HepG2 (cell line): Measurements from ENCODE around the gene SYTL3. TPM values are rescaled to one million over a fixed set of nuclear protein-coding genes. Genes with fewer than 3 reads are reported as not detected.

ENCODE experiments used
- CBX5 ChIP-seq: sonication (generic); formaldehyde crosslinking; IDR thresholded peaks from 2 replicates; pipeline ENCODE4 v1.4.0; 2020; ENCODE audit warnings: missing genetic modification reagents, borderline replicate concordance
- DNMT1 ChIP-seq: sonication (generic); formaldehyde crosslinking; IDR thresholded peaks from 2 replicates; pipeline ENCODE4 v1.5.1; 2020; ENCODE audit warnings: mild to moderate bottlenecking, missing genetic modification reagents
- HNF4G ChIP-seq, 2 experiments: sonication (generic) in 1 of 2; formaldehyde crosslinking in 1 of 2; IDR thresholded peaks; 2 replicates each; pipeline versions ENCODE4 v1.4.0 to v1.6.1; 2011 to 2020; ENCODE audit warnings: borderline replicate concordance in 2 of 2, low read depth in 2 of 2, mild to moderate bottlenecking in 2 of 2, low read length in 1 of 2, missing genetic modification reagents in 1 of 2, moderate library complexity in 1 of 2
- MYPOP ChIP-seq: sonication (generic); formaldehyde crosslinking; IDR thresholded peaks from 2 replicates; pipeline ENCODE4 v1.8.1; 2023; ENCODE audit warnings: mild to moderate bottlenecking, moderate library complexity, missing genetic modification reagents
- SRSF4 ChIP-seq: fragments of 200-400 bp; formaldehyde crosslinking; IDR thresholded peaks from one replicate; pipeline ENCODE4 v1.6.1; 2018; ENCODE audit warnings: mild to moderate bottlenecking, low read depth, low read length, moderate library complexity; ENCODE audit not compliant: poor library complexity, severe bottlenecking
- ZFP36L1 ChIP-seq: sonication (generic); formaldehyde crosslinking; IDR thresholded peaks from 2 replicates; pipeline ENCODE4 v1.8.0; 2022; ENCODE audit warnings: mild to moderate bottlenecking, missing genetic modification reagents, moderate library complexity
- ZNF3 ChIP-seq: IDR thresholded peaks from 2 replicates; pipeline ENCODE4 v1.7.0; 2017; ENCODE audit warnings: inconsistent platforms
- ZNF609 ChIP-seq: sonication (generic); formaldehyde crosslinking; IDR thresholded peaks from 2 replicates; pipeline ENCODE4 v1.4.0; 2020; ENCODE audit warnings: mild to moderate bottlenecking, missing genetic modification reagents, borderline replicate concordance
- polyA plus RNA-seq, 8 experiments: library from polyadenylated mRNA; depleted of rRNA in 3 of 8; stranded (reverse) in 7 of 8; unstranded in 1 of 8; fragments of >200 nt; fragmentation: Illumina TruSeq in 4 of 8; extraction: Trizol in 4 of 8; gene quantifications; 2 replicates each; pipeline versions ENCODE4 v1.2.1 to v1.2.3, GENCODE V29; 2011 to 2016; ENCODE audit warnings: low read depth in 4 of 8, missing spikeins in 1 of 8, mixed read lengths in 1 of 8; ENCODE audit not compliant: insufficient read depth in 1 of 8
- total RNA-seq, 5 experiments: library from RNA; depleted of rRNA; stranded (reverse); fragments of >200 nt; fragmentation: Illumina TruSeq; extraction: Trizol; gene quantifications; 2 replicates each; pipeline ENCODE4 v1.2.3, GENCODE V29; 2016; ENCODE audit warnings: low read depth in 1 of 5
- TF ChIP-seq, protein P1 (sequence below), 2 experiments: IDR thresholded peaks; 2 replicates each; pipeline ENCODE4 v1.6.1; 2011 to 2012; ENCODE audit warnings: low read length in 2 of 2, borderline replicate concordance in 1 of 2, low read depth in 1 of 2, mild to moderate bottlenecking in 1 of 2, moderate library complexity in 1 of 2
- TF ChIP-seq, protein P2 (sequence below): sonication (generic); formaldehyde crosslinking; IDR thresholded peaks from 2 replicates; pipeline ENCODE4 v1.4.0; 2020; ENCODE audit warnings: missing genetic modification reagents, borderline replicate concordance

The SYTL3 gene
- total and polyA plus RNA-seq, 2 of the 13 experiments (the other 11 are each of a cell fraction or from before 2014, with no cell fraction given), result 0.11 to 0.28 TPM

DNA sequence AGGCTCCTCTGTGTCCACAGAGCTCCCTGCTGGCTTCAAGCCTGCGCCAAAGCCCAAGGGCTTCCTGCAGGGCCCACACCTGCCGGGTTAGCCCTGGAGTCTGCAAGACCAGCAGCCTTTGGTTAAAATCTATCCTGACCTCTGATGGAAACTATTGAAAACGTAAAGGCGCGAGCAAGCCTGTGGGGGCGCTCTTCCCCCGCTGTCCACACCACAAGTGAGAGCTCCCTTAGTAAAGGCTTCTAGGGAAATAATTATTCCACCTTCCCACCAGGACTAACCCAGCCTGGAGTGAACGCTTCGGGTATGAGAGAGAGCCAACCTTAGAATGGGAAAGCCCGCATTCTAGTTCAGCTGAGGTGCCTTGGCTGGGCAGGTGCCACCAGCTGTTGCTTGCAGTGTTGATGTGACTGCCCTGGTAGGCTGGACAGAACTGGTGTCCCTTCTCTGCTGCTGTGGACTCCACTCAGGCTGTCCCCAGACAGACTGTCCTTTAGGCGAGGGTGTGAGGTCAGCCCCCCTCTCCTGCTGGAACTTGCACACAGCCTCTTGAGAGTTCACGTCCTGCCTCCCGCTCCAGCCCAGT is 68.7 kb downstream of the SYTL3 start (continued):
- TF ChIP-seq, protein P1, sequence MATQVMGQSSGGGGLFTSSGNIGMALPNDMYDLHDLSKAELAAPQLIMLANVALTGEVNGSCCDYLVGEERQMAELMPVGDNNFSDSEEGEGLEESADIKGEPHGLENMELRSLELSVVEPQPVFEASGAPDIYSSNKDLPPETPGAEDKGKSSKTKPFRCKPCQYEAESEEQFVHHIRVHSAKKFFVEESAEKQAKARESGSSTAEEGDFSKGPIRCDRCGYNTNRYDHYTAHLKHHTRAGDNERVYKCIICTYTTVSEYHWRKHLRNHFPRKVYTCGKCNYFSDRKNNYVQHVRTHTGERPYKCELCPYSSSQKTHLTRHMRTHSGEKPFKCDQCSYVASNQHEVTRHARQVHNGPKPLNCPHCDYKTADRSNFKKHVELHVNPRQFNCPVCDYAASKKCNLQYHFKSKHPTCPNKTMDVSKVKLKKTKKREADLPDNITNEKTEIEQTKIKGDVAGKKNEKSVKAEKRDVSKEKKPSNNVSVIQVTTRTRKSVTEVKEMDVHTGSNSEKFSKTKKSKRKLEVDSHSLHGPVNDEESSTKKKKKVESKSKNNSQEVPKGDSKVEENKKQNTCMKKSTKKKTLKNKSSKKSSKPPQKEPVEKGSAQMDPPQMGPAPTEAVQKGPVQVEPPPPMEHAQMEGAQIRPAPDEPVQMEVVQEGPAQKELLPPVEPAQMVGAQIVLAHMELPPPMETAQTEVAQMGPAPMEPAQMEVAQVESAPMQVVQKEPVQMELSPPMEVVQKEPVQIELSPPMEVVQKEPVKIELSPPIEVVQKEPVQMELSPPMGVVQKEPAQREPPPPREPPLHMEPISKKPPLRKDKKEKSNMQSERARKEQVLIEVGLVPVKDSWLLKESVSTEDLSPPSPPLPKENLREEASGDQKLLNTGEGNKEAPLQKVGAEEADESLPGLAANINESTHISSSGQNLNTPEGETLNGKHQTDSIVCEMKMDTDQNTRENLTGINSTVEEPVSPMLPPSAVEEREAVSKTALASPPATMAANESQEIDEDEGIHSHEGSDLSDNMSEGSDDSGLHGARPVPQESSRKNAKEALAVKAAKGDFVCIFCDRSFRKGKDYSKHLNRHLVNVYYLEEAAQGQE (IDR thresholded peaks at IDR 0.05; ENCODE audit: borderline replicate concordance in 1 of 2, low read depth in 1 of 2, low read length in 2 of 2), result no peak
- TF ChIP-seq HNF4G (IDR thresholded peaks at IDR 0.05; ENCODE audit: borderline replicate concordance, low read depth, low read length), result no peak
- TF ChIP-seq HNF4G (CRISPR knock-in tag; IDR thresholded peaks at IDR 0.05; ENCODE audit: borderline replicate concordance, low read depth), result no peak
- TF ChIP-seq MYPOP (CRISPR knock-in tag), result no peak
- TF ChIP-seq ZFP36L1, result 0 out of 2 replicates have a peak, but pooled peaks have one; percentile 27
- no peak for TF ChIP-seq ZNF3 (CRISPR knock-in tag)
- no peak for TF ChIP-seq DNMT1 (CRISPR knock-in tag)
- TF ChIP-seq, protein P2, sequence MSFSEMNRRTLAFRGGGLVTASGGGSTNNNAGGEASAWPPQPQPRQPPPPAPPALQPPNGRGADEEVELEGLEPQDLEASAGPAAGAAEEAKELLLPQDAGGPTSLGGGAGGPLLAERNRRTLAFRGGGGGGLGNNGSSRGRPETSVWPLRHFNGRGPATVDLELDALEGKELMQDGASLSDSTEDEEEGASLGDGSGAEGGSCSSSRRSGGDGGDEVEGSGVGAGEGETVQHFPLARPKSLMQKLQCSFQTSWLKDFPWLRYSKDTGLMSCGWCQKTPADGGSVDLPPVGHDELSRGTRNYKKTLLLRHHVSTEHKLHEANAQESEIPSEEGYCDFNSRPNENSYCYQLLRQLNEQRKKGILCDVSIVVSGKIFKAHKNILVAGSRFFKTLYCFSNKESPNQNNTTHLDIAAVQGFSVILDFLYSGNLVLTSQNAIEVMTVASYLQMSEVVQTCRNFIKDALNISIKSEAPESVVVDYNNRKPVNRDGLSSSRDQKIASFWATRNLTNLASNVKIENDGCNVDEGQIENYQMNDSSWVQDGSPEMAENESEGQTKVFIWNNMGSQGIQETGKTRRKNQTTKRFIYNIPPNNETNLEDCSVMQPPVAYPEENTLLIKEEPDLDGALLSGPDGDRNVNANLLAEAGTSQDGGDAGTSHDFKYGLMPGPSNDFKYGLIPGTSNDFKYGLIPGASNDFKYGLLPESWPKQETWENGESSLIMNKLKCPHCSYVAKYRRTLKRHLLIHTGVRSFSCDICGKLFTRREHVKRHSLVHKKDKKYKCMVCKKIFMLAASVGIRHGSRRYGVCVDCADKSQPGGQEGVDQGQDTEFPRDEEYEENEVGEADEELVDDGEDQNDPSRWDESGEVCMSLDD (CRISPR knock-in tag), result no peak
- TF ChIP-seq ZNF609 (CRISPR knock-in tag), result no peak
- TF ChIP-seq SRSF4, result no peak
- 0 out of 2 replicates have a peak, but pooled peaks have one; percentile 26 for TF ChIP-seq CBX5
- TF ChIP-seq, all 625 proteins: peak for 16
